Posterior cingulate gyrus (tissue), 11 donors: ENCODE results near the gene ZNF446.
"Not testable (repeated sequence)": the region's sequence is repeated elsewhere in the genome, so short reads cannot be mapped to it uniquely, and the experiment has no call there.

Source experiments
- DNase-seq, 10 donors: peaks; one replicate each; pipeline versions ENCODE4 v3.0.0 to v3.0.0-alpha.2; 2020 to 2021; ENCODE audit warnings: mixed read lengths in 3 of 10
- intact Hi-C: fragments of 100-400 bp; cut with DNase I; formaldehyde crosslinking; loops from one replicate; pipeline ENCODE4 v1.15.1; 2023

ZNF446 gene

DNA sequence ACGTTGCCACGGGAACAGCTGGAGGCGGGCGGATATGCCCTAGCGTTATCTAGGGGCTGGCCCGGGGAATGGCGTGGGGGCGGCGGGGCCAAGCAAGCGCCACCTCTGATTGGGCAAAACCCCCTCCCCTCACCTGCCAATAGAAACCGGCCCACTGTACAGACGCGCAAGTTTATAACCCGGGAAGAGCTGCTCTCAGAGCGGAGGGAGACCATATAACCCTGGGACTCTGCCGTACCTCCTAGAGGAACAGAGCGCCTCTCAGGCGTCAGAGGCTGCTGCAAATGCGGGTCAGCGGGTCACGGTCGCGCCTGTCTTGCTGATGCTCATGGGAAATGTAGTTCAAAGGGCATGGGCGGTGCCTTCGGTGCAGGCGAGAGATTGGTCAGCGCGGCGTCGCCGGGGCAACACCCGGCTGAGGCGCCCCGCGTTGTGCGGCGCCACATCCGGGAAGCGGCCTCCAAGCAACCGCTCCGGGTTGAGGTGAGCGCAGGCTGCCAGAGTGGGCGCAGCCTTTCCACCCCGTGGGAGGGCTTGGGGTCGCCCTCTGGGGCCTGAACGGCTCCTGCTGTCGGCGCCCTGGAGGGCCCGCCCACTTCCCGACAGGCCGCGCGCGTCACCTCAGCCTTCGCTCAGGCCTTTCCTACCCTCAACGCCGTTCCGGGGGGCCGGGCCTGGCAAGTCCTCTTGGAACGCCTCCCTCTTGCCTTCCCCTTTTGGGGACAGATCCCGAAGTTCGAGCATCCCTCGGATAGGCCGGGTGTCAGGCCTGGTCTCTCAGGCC lies at the start of gene ZNF446:
Gene ZNF446 (plus strand): TSS at position 639 of the 784 bp plus-strand sequence. CDS start 867 bp downstream, outside the sequence.
- DNase-seq = peak; percentile 96 to 100 (median 98)
- intact Hi-C loops = no loop called here

- DNase-seq = no peak
- intact Hi-C loops = no loop called here
These were observed 47.5 kb upstream of the ZNF446 start for GRCh38 chr19:58428617-58429016.

GRCh38 chr19:58429745-58430144 lies 46.4 kb upstream of the ZNF446 start:
- intact Hi-C loops = no loop called here
- DNase-seq = no peak

DNA sequence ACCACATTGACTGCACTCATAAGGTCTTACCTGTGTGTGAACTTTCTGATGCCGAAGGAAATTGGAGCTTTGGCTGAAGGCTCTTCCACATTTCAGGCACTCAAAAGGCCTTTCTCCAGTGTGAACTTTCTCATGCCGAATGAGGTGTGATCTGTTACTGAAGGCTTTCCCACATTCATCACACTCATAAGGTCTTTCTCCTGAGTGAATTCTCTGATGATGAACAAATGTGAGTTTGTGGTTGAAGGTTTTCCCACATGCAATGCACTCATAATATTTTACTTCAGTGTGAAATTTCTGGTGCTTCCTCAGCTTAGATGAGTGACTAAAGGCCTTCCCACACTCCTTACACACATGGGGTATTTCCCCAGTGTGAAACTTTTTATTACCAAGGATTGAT lies 41.9 kb upstream of the ZNF446 start:
- intact Hi-C loops = no loop called here
- DNase-seq = no peak

DNA sequence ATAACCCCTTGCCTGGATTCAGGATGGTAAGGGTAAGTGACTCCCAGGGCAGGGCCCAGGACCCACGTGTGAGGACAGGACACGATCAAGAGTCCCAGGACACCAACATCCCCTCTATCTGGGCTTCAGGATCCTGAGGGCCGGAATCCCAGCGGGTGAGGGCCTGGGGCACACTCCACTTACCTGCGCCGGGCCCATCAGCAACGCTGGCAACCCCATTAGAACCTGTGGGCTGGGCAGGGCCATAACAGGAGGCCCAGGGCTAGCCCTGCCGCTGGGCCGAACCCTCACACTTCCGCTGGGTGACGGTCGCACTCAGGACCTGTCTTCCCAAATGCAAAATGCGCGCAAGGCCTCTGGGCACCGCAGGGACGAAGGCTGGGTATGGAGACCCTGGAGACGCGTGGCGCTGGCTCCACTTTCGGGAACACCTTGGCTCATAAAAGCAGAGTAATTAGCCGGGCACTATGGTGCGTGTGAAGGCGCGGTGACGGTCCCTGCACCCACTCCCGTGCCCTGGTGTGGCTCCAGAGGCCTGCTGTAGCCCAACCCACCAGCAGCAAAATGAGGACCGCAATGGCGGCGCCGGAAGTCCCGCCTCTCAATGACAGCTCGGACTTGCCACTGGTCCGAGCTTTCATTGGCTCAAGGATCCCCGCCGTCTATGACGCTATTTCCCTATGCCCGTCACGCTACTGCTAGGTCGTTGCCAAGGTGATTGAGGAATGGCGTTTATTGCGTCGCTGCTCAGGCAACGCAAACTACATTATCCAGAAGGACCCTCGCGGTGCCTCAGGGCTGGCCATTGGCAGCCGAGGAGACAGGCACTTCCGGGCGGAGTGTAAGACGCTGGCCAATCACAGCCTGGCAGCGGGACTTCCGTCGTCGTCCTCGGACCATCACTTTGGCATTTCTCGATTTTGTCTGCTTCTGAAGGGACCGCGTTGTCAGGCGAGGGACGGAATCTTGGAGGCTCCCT lies 36.3 kb upstream of the ZNF446 start, which contains the start of gene ZNF132:
Gene ZNF132 (minus strand): TSS at position 578 of the 979 bp plus-strand sequence. CDS start 332 bp downstream, at position 246.
- intact Hi-C loops = loop anchor here (1.0 to 5.0 kb wide), 3 partner anchors 11 to 79 kb away; partner anchors contain the start of genes ZBTB45, ZNF324B and ZNF584
- DNase-seq = peak; percentile 97 to 100 (median 99)

GRCh38 chr19:58440556-58440955 lies 35.6 kb upstream of the ZNF446 start:
- intact Hi-C loops = loop anchor here (1.0 to 5.0 kb wide), 3 partner anchors 11 to 78 kb away; partner anchors contain the start of genes ZBTB45, ZNF324B and ZNF584
- peak in 1 of 10 donors; percentile 85 for DNase-seq

DNA sequence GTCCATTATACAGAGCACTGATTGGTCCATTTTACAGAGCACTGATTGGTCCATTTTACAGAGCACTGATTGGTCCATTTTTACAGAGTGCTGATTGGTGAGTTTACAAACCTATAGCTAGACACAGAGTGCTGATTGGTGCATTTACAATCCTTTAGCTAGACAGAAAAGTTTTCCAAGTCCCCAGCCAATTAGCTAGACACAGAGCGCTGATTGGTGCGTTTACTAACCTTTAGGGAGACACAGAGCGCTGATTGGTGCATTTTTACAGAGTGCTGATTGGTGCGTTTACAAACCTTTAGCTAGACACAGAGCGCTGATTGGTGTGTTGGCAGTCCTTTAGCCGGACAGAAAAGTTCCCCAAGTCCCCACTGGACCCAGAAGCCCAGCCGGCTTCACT lies 33.2 kb upstream of the ZNF446 start:
- DNase-seq = not testable (repeated sequence)
- intact Hi-C loops = loop anchor here (5.0 kb wide), 1 partner anchor 36 kb away; the partner anchor contains the start of gene ZNF584

DNA sequence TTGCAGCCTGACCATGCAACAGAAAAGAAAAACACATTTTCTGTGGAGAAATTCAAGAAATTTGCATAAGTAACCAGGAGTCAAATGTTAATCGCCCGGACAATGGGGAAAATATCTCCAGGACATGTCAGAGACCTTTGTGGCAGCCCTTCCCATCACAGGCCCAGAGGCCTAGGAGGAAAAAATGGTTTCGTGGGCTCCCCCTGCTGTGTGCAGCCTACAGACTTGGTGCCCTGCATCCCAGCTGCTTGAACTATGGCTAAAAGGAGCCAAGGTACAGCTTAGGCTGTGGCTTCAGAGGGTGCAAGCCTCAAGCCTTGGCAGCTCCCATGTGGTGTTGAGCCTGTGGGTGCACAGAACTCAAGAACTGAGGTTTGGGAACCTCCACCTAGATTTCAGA lies 27.3 kb upstream of the ZNF446 start:
- DNase-seq, intact Hi-C loops: not testable (repeated sequence)

GRCh38 chr19:58449980-58450379 lies 26.2 kb upstream of the ZNF446 start:
- intact Hi-C loops = loop anchor here (2.0 kb wide), 1 partner anchor 17 kb away; the partner anchor contains the start of gene ZNF324
- not testable (repeated sequence) for DNase-seq

- DNase-seq = no peak
- intact Hi-C loops = loop anchor here (1.0 to 2.0 kb wide), 2 partner anchors 11 to 16 kb away; partner anchors contain the start of genes ZNF132 and ZNF324
These were observed 25.2 kb upstream of the ZNF446 start for GRCh38 chr19:58450856-58451357.

DNA sequence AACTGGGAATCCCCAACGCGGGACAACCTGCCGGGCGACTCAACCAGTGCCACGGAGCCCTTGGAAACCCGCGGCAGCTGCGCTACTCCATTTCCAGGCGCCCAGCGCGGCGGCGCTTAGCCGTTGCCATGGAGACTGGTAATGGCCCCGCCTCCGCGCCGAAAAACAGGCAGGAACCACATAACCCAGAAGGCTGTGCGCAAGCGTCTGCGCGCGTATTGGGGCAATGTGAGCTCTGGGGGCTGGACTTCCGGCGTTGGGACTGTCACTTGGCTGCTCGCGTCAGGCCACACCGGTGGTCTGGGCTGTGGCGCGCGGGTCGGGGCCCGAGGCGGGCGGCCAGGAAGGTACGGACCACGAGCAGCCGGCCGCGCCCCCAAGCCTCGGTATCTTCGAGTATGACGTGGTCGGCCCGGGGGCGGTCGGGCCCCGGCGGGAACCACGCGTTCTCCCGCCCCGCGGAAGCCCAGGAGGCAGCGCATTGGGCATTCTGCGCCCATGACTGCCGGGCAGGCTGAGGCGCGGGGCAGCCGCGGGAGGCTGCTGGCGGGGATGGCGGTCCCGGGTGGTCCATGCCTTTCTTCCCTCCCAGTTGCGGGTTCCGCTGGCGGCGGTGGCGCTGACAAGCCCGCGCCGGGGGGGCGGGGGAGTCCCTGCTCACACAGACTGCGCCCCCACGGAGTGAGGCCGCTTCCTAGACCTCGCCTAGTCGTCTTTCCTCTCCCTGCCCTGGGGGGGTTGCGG lies 24.6 kb upstream of the ZNF446 start, which contains the start of gene ZNF324B:
Gene ZNF324B (plus strand): TSS at position 265 of the 744 bp plus-strand sequence. CDS start 2,080 bp downstream, outside the sequence.
- peak; percentile 95 to 100 (median 98) for DNase-seq
- intact Hi-C loops = loop anchor here (1.0 to 2.0 kb wide), 2 partner anchors 11 to 15 kb away; partner anchors contain the start of genes ZNF132 and ZNF324

DNA sequence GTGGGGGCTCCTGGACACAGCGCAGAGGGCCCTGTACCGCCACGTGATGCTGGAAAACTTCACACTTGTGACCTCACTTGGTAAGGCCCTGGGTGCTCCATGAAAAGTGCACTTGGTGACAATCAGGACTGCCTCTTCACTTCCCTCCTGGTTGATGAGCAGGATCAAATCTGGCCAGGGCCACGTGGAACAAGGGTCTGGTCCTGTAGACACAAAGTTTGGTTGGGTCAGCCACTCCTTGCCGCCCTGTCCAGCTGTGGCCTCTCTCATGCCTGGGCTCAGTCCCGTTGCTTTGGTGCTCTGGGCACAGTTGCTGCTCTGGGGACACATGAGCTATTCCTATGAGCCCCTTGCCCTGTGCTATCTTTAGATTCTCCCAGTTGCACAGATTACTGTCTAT lies 22.4 kb upstream of the ZNF446 start:
- peak in 1 of 10 donors; percentile 71 for DNase-seq
- intact Hi-C loops = no loop called here

DNA sequence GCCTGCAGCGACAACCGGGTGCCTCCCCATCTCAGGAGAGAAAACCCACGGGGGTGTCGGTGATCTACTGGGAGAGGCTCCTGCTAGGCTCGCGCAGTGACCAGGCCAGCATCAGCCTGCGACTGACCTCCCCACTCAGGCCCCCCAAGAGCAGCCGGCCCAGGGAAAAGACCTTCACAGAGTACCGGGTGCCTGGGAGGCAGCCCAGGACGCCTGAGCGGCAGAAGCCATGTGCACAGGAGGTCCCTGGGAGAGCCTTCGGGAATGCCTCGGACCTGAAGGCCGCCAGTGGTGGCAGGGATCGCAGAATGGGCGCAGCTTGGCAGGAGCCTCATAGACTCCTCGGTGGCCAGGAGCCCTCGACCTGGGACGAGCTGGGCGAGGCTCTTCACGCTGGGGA lies 20.8 kb upstream of the ZNF446 start:
- no peak for DNase-seq
- intact Hi-C loops = no loop called here

DNA sequence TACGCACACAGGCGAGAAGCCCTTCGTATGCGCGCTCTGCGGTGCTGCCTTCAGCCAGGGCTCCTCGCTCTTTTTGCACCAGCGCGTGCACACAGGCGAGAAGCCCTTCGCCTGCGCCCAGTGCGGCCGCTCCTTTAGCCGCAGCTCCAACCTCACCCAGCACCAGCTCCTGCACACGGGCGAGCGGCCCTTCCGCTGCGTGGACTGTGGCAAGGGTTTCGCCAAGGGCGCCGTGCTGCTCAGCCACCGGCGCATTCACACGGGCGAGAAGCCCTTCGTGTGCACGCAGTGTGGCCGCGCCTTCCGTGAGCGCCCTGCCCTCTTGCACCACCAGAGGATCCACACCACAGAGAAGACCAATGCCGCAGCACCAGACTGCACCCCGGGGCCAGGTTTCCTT lies 20.0 kb upstream of the ZNF446 start:
- intact Hi-C loops = no loop called here
- DNase-seq = no peak

GRCh38 chr19:58460039-58460438 lies 16.1 kb upstream of the ZNF446 start:
- DNase-seq = no peak
- intact Hi-C loops = no loop called here

DNA sequence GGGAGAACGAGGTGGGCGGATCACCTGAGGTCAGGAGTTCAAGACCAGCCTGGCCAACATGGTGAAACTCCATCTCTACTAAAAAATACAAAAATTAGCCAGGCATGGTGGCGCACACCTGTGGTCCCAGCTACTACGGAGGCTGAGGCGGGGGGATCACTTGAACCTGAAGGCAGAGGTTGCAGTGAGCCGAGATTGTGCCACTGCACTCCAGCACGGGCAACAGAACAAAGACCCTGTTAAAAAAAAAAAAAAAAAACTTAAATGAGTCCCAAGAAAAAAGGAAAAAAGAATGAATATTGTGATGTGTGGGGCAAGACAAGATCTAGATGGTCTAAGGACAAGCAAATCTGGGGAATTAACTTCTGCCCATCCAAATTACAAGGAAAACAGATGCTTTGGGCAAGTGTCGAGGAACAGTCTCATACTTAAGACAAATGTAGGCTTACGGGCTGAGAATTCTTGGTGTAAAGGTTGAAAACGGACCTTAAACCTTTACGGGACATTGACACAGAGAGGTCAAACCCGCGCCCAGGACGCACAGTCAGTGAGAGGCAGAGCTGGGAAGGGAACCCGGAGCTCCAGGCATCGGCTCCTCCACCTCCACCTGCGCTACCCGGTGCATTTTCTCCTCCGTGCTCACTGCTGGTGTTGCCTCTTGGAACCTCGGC lies 9.9 kb upstream of the ZNF446 start:
- intact Hi-C loops = loop anchor here (2.0 kb wide), 2 partner anchors 15 to 57 kb away; partner anchors contain the start of genes ZNF324B and ZNF584
- DNase-seq = peak in 2 of 10 donors; percentile 43 to 63

DNA sequence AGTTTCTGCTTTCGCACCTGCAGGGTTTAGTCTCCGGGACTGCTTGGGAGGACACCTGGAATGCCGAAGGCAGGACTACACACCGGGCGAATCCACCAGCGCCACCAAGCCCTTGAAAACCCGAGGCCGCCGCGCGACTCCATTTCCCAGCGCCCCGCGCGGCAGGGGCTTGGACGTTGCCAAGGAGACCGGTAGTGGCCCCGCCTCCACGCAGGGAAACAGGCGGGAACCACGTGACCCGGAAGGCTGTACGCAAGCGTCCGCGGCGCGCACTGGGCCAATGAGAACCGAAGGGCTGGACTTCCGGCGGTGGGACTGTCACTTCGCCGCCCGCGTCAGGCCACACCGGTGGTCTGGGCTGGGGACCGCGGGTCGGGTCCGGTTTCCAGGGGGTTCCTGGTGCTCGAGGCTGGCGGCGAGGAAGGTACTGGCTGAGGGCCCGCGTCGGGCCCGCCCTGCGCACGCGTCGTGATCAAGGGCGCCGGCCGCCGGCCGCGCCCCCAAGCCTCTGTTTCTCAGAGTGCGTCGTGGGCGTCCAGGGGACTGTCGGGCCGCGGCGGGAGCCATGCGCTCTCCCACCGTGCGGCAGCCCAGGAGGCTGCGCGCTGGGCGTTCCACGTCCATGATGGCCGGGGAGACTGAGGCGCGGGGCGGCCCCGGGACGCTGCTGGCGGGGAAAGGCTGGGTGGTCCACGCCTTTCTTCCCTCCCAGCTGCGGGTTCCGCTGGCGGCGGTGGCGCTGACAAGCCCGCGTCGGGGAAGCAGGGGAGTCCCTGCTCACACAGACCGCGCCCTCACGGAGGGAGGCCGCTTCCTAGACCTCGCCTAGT lies 9.2 kb upstream of the ZNF446 start, which contains the start of gene ZNF324:
Gene ZNF324 (plus strand): TSS at position 321 of the 830 bp plus-strand sequence. CDS start 2,106 bp downstream, outside the sequence.
- intact Hi-C loops = loop anchor here (2.0 kb wide), 2 partner anchors 16 to 58 kb away; partner anchors contain the start of genes ZNF324B and ZNF584
- peak; percentile 98 to 100 (median 100) for DNase-seq
